Kidney capillary endothelial cell (primary cell): ENCODE results near the gene TNS2.
"Not testable (repeated sequence)": the region's sequence is repeated elsewhere in the genome, so short reads cannot be mapped to it uniquely, and the experiment has no call there.

Experiments used
- DNase-seq: peaks from one replicate; pipeline ENCODE4 v3.0.0-alpha.2; 2018; ENCODE audit warnings: low spot score

Gene TNS2

GRCh38 chr12:53096089-53096741 lies 46.4 kb downstream of the TNS2 start:
- no peak for DNase-seq

- no peak for DNase-seq
These were observed 46.9 kb downstream of the TNS2 start for GRCh38 chr12:53096759-53097158.

GRCh38 chr12:53097207-53097563 lies 47.3 kb downstream of the TNS2 start:
- no peak for DNase-seq

GRCh38 chr12:53097564-53098353 lies 47.9 kb downstream of the TNS2 start, which contains the start of gene IGFBP6:
IGFBP6 (plus strand) TSS chr12:53097667; CDS start chr12:53097718, 51 bp downstream.
- peak; percentile 46 for DNase-seq

- peak; percentile 37 for DNase-seq
These were observed 48.6 kb downstream of the TNS2 start for GRCh38 chr12:53098354-53098981.

- peak; percentile 83 for DNase-seq
These were observed 49.4 kb downstream of the TNS2 start for GRCh38 chr12:53099071-53099882.

- no peak for DNase-seq
These were observed 50.7 kb downstream of the TNS2 start for GRCh38 chr12:53100466-53101151.

GRCh38 chr12:53101266-53101665 lies 51.4 kb downstream of the TNS2 start:
- no peak for DNase-seq

- DNase-seq = peak; percentile 12
These were observed 52.3 kb downstream of the TNS2 start for GRCh38 chr12:53101931-53102781.

- no peak for DNase-seq
These were observed 53.3 kb downstream of the TNS2 start, which contains the start of gene SOAT2 for GRCh38 chr12:53102883-53103807. SOAT2 (plus strand) TSS chr12:53103486; CDS start chr12:53103578, 92 bp downstream.

- peak; percentile 58 for DNase-seq
These were observed 54.0 kb downstream of the TNS2 start for GRCh38 chr12:53103860-53104305.

- no peak for DNase-seq
These were observed 55.4 kb downstream of the TNS2 start for GRCh38 chr12:53105256-53105655.

- DNase-seq = no peak
These were observed 56.0 kb downstream of the TNS2 start for GRCh38 chr12:53105712-53106439.

- DNase-seq = no peak
These were observed 57.3 kb downstream of the TNS2 start for GRCh38 chr12:53107122-53107521.

GRCh38 chr12:53112431-53112830 lies 62.6 kb downstream of the TNS2 start:
- not testable (repeated sequence) for DNase-seq

GRCh38 chr12:53113136-53113705 lies 63.4 kb downstream of the TNS2 start:
- no peak for DNase-seq

GRCh38 chr12:53113951-53114350 lies 64.1 kb downstream of the TNS2 start:
- DNase-seq = no peak
